ENCODE results near the gene FAM237A. TPM values are rescaled to one million over a fixed set of nuclear protein-coding genes. Genes with fewer than 3 reads are reported as not detected.

Gene FAM237A
- total RNA-seq = not detected in 2 replicates

GRCh38 chr2:206642075-206643025 lies at the start of gene FAM237A:
Gene FAM237A (plus strand): TSS chr2:206642487. CDS start chr2:206644237, 1,750 bp downstream.

Other genes starting within 250 kb of the FAM237A start
- gene ADAM23, start 199.0 kb upstream of the FAM237A start, total RNA-seq = 0.24 TPM in 1 of 2 replicates, not detected in the other
- not detected in 2 replicates for gene DYTN, start 75.9 kb downstream of the FAM237A start, total RNA-seq
- 0.48 TPM in 1 of 2 replicates, not detected in the other for gene MDH1B, start 122.8 kb downstream of the FAM237A start, total RNA-seq
- 48.9 and 57.8 TPM in 2 replicates for gene FASTKD2, start 123.1 kb downstream of the FAM237A start, total RNA-seq

Data from tracheal epithelial cell (primary cell).